Spinal cord (tissue), 10 donors: Measurements from ENCODE around the gene TBXT. TPM values are rescaled to one million over a fixed set of nuclear protein-coding genes. Genes with fewer than 3 reads are reported as not detected.
A peak's percentile ranks its signal among the peaks of the same experiment; 100 is the strongest.

Source experiments
- DNase-seq, 6 donors: peaks; one replicate each; pipeline versions ENCODE4 v3.0.0 to v3.0.0-alpha.2; 2013 to 2015; ENCODE audit warnings: low spot score in 6 of 6, low read depth in 4 of 6
- H3K27ac ChIP-seq: one replicate; pipeline ENCODE4 v1.5.1; 2013; ENCODE audit warnings: low read depth, low read length, control low read depth
- H3K27me3 ChIP-seq: one replicate; pipeline ENCODE4 v1.6.1; 2013; ENCODE audit warnings: low read length; ENCODE audit not compliant: control insufficient read depth, insufficient read depth
- H3K36me3 ChIP-seq: one replicate; pipeline ENCODE4 v1.6.1; 2013; ENCODE audit warnings: low read length; ENCODE audit not compliant: control insufficient read depth, insufficient read depth
- H3K4me1 ChIP-seq: one replicate; pipeline ENCODE4 v1.6.1; 2013; ENCODE audit warnings: low read length; ENCODE audit not compliant: control insufficient read depth, insufficient read depth
- H3K4me3 ChIP-seq: one replicate; pipeline ENCODE4 v1.5.1; 2013; ENCODE audit warnings: low read depth, low read length, control low read depth
- H3K9me3 ChIP-seq: one replicate; pipeline ENCODE4 v1.6.1; 2013; ENCODE audit warnings: low read length; ENCODE audit not compliant: control insufficient read depth, insufficient read depth
- WGBS: methylation state at CpG from one replicate; pipeline ENCODE4 v1.1.5; 2013; ENCODE audit warnings: missing lambda C conversion rate; ENCODE audit not compliant: insufficient coverage; 5-methylcytosine and 5-hydroxymethylcytosine counted together
- polyA plus RNA-seq, 2 donors: library from polyadenylated mRNA; unstranded; fragments of 120-200 nt; gene quantifications; one replicate each; pipeline ENCODE4 v1.2.1, GENCODE V29; 2013; ENCODE audit not compliant: insufficient read length in 2 of 2
- small RNA-seq: library from RNA; depleted of rRNA; stranded (forward); fragments of <200 nt; gene quantifications from one replicate; pipeline ENCODE3, GENCODE V24; 2014; ENCODE audit warnings: low replicate concordance
- total RNA-seq, 2 donors: library from RNA; depleted of rRNA in 1 of 2; stranded (reverse); fragments of 120-200 nt in 1 of 2; fragments of >200 nt in 1 of 2; gene quantifications; one replicate each; pipeline versions ENCODE4 v1.2.3 to v1.2.4, GENCODE V29; 2013 to 2014
- donor health status: healthy.

Gene TBXT
- total and polyA plus RNA-seq, 4 donors, result not detected

GRCh38 chr6:166119116-166119911 lies 48.3 kb downstream of the TBXT start:
- Histone ChIP-seq H3K4me1 (no peaks in the 10 kb centered on the region), H3K27me3 (no peaks in the 10 kb centered on the region), H3K27ac (no peak overlapping the region), H3K36me3 (no peaks in the 10 kb centered on the region), H3K4me3 (no peak overlapping the region), H3K9me3 (peaks cover 5% of the 10 kb centered on the region)
- no peak for DNase-seq
- 100% methylated on average over 1 of the region's 4 CpGs for WGBS

GRCh38 chr6:166115609-166116008 lies 52.0 kb downstream of the TBXT start:
- no peak for DNase-seq
- Histone ChIP-seq H3K27ac (no peak overlapping the region), H3K4me1 (no peaks in the 10 kb centered on the region), H3K4me3 (no peak overlapping the region), H3K36me3 (no peaks in the 10 kb centered on the region), H3K9me3 (peaks cover 5% of the 10 kb centered on the region), H3K27me3 (no peaks in the 10 kb centered on the region)

GRCh38 chr6:166112580-166112979 lies 55.1 kb downstream of the TBXT start:
- H3K9me3 ChIP-seq, result peaks cover 5% of the 10 kb centered on the region
- DNase-seq, result peak in 1 of 6 donors; percentile 11
- no peaks in the 10 kb centered on the region for H3K4me1 ChIP-seq
- 58% methylated on average over 8 of the region's 11 CpGs for WGBS
- no peak overlapping the region for H3K27ac ChIP-seq
- H3K36me3 ChIP-seq, result no peaks in the 10 kb centered on the region
- no peak overlapping the region for H3K4me3 ChIP-seq
- H3K27me3 ChIP-seq, result no peaks in the 10 kb centered on the region

- Histone ChIP-seq H3K4me1 (no peaks in the 10 kb centered on the region), H3K27me3 (no peaks in the 10 kb centered on the region), H3K36me3 (no peaks in the 10 kb centered on the region), H3K27ac (no peak overlapping the region), H3K4me3 (no peak overlapping the region), H3K9me3 (no peaks in the 10 kb centered on the region)
- no CpG with 5 or more reads among the region's 2 CpGs for WGBS
- no peak for DNase-seq
Observed at GRCh38 chr6:166109608-166110007, 58.0 kb downstream of the TBXT start.

Small RNAs within 50 kb of the gene (small RNA-seq; reads per million reads assigned to genes)
- not detected for gene RNU6-153P

Other genes with a start within 250 kb of the TBXT start
- 1 to 10 TPM; 3.2 to 5.3 TPM for gene PRR18, start 140.5 kb upstream of the TBXT start, total RNA-seq
- gene PRR18, start 140.5 kb upstream of the TBXT start, polyA plus RNA-seq, result 10 to 100 TPM; 13.2 to 15.4 TPM
- 10 to 100 TPM; 27.5 to 37.2 TPM for gene SFT2D1, start 174.7 kb upstream of the TBXT start, total RNA-seq
- gene SFT2D1, start 174.7 kb upstream of the TBXT start, polyA plus RNA-seq, result 10 to 100 TPM; 63.5 to 63.7 TPM
- 10 to 100 TPM; 74.8 to 89.5 TPM for gene MPC1, start 215.1 kb upstream of the TBXT start, total RNA-seq
- gene MPC1, start 215.1 kb upstream of the TBXT start, polyA plus RNA-seq, result 100 to 1,000 TPM; 139 to 150 TPM